BJ (cell line): ENCODE measurements around the gene BMF. TPM values are rescaled to one million over a fixed set of nuclear protein-coding genes. Genes with fewer than 3 reads are reported as not detected.

Experiments
- CTCF ChIA-PET: fragments of 350-600 bp; formaldehyde crosslinking; extraction: SDS; loops from one replicate; lab custom pipeline; 2021; ENCODE audit warnings: antibody characterized with exemption, inconsistent platforms; lab: Yijun Ruan, JAX
- POLR2A ChIA-PET: fragments of 300-600 bp; sonication (Branson Sonifier 250); formaldehyde crosslinking; extraction: SDS; loops from one replicate; lab custom pipeline; 2021; ENCODE audit warnings: antibody characterized with exemption; lab: Charles Lee
- DNase-seq: peaks from one replicate; pipeline ENCODE4 v3.0.0-alpha.2; 2011; ENCODE audit warnings: low read depth
- H3K27me3 ChIP-seq: 2 replicates; pipeline ENCODE4 v1.6.0; 2011; ENCODE audit warnings: low read length; ENCODE audit not compliant: control insufficient read depth, insufficient read depth
- H3K36me3 ChIP-seq: 2 replicates; pipeline ENCODE4 v1.5.1; 2011; ENCODE audit warnings: low read length; ENCODE audit not compliant: control insufficient read depth, insufficient read depth
- H3K4me3 ChIP-seq: 2 replicates; pipeline ENCODE4 v1.5.1; 2011; ENCODE audit warnings: low read depth, mild to moderate bottlenecking, control low read depth, low read length
- CTCF ChIP-seq: IDR thresholded peaks from 2 replicates; pipeline ENCODE4 v1.5.1; 2011; ENCODE audit warnings: low read depth, mild to moderate bottlenecking, control low read depth, inconsistent platforms, low read length, moderate library complexity; ENCODE audit not compliant: insufficient read depth
- polyA plus RNA-seq: library from polyadenylated mRNA; depleted of rRNA; stranded (reverse); fragments of >200 nt; gene quantifications from 2 replicates; pipeline ENCODE4 v1.2.3, GENCODE V29; 2011

BMF gene
- polyA plus RNA-seq, 1 experiment: 8.3 TPM

DNA sequence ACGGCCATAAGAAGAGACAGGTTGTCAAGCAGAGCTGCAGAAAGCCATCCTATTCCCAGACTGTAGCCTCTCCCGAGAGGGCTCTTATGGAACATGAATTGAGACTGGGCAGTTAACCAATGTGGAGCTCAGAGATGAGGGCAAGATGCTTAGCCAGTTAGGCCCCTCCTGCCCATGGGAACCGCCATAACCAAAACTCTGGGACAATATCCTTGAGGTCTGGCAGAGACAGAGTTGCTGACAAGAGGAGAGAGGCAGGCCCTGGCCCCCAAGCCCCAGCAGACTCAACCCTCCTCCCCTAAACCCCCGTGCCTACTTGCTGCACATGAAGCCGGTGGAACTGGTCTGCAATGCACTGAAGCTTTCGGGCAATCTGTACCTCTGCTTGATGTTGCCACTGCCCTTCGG is 4.8 kb downstream of the BMF start:
- no peaks in the 10 kb centered on the region for H3K36me3 ChIP-seq
- POLR2A ChIA-PET: interaction anchor here (0.6 kb wide), 1 partner anchor 75 kb away, joined by 6 read pairs; no protein-coding TSS in a partner anchor

DNA sequence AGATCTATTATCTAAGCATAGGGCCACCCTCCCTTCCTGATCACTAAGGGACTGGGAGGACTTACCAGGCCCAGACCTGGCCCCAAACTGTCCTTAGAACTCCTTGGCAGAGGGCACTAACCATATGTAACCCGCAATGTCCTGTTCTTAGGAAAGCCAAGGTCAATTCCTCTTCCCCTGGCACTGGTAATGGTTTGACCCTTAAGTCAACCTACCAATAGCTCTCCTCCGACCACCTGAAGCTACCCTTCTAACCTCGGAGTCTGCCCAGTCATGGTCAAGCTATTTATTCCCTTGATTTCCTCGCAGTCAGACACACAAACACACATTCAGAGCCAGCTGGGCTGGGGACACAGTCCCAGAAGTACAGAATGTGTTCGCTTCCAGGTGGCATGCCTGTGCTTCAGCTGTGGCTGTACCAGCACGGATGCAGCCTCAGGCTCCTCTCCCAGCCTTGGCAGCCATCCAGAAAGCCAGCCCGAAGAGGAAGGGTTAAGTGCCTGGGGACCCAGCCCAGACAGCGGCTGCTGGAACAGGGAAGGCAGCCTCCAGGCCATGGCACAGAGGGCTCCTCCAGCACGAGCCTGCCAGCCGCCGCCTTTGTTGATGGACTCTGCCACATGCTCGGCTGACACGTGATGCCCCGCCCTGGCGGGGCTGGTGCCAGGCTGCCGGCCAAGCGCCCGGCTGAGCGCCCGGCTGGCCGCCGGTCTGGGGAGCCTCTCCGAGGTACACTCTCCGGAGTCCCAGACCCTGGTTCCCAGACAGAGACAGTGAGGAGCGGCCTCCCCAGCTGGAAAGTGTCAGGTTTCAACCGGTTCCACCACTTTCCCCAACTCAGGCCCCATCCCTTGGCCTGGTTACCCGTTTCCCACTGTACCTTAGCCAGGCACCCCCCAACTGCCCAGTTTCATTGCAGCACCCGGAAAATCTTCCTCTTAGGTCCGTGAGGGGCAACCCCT is 5.5 kb downstream of the BMF start:
- DNase-seq: peak; percentile 50
- Histone ChIP-seq H3K36me3 (no peaks in the 10 kb centered on the region), H3K4me3 (no peak overlapping the region), H3K27me3 (no peaks in the 10 kb centered on the region)
- ChIA-PET POLR2A (interaction anchor here (0.5 kb wide), 1 partner anchor 142 kb away, joined by 3 read pairs; no protein-coding TSS in a partner anchor), CTCF (interaction anchor here (0.6 to 8.9 kb wide), 18 partner anchors 12 to 1479 kb away, joined by 3 to 93 read pairs (median 9); partner anchors contain the start of genes BUB1B and SRP14)
- TF ChIP-seq CTCF: no peak

More for the DNA sequence above, 4.8 kb downstream of the BMF start:
- Histone ChIP-seq H3K27me3 (no peaks in the 10 kb centered on the region), H3K4me3 (no peak overlapping the region)
- DNase-seq: no peak
- CTCF ChIA-PET: interaction anchor here (0.8 to 8.9 kb wide), 28 partner anchors 8 to 182 kb away, joined by 3 to 93 read pairs (median 8); partner anchors contain the start of genes BUB1B and SRP14
- no peak for TF ChIP-seq CTCF

DNA sequence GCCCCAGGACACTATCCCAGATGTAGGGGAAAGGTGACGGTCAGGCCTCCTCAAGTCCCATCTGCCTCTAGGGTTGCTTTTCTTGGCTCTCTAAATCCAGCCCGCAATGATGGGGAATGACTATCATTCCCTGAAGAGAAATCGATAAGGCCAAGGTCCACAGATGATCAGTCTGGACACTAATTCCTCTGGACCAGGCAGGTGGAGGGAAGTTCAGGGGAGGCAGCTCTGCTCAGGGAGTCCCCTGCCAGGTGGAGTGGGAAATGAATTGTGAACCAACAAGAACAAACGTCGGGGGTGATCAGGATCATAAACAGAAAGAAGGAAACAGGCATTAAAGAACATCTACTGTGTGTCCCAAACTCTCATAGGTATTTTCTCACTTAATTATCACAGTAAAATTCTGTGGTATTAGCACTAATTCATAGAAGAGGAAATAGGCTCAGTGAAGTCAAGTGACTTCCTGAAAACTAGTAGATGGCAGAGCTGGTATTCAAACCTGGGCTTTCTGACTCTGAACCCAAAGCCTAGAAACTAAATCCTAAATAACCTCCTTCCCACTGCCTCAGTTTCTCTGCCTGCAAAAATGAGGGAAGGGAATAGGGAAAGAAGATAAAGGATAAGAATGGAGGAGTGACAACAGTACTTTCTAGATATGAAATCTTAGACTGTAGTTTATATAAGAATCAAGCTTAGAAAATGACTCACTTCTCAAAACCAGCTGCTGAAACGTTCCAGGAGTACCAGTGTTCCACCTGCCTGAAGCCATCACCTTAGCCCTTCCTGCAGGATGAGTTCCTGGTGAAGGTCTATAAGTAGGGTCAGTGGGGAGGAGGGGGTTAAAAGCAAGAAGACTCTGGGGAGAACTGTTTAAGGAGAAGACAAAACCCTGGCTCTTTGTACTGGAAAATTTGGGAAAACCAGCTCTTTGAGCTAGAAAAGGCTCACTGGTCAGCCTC is 7.5 kb downstream of the BMF start:
- no peak for TF ChIP-seq CTCF
- no peak for DNase-seq
- no peak overlapping the region for H3K4me3 ChIP-seq
- no peaks in the 10 kb centered on the region for H3K36me3 ChIP-seq
- no peaks in the 10 kb centered on the region for H3K27me3 ChIP-seq
- POLR2A ChIA-PET: no interaction called here
- CTCF ChIA-PET: interaction anchor here (0.8 to 8.9 kb wide), 5 partner anchors 9 to 178 kb away, joined by 3 to 93 read pairs (median 4); no protein-coding TSS in a partner anchor

GRCh38 chr15:40100123-40100946 is 8.3 kb downstream of the BMF start:
- ChIA-PET POLR2A (interaction anchor here (0.6 kb wide), 1 partner anchor 456 kb away, joined by 3 read pairs; no protein-coding TSS in a partner anchor), CTCF (interaction anchor here (0.8 to 1.7 kb wide), 7 partner anchors 8 to 117 kb away, joined by 3 to 6 read pairs (median 4); partner anchors contain the start of gene BMF)
- Histone ChIP-seq H3K4me3 (no peak overlapping the region), H3K27me3 (no peaks in the 10 kb centered on the region), H3K36me3 (0 out of 2 replicates have a peak, but pooled peaks cover 3% of the 10 kb centered on the region)
- no peak for DNase-seq
- no peak for TF ChIP-seq CTCF
